DOHH2 (cell line): ENCODE results near the gene TUBB4B.

Experiments used
- CTCF ChIP-seq: fragments of 200-600 bp; sonication (generic); IDR thresholded peaks from one replicate; pipeline ENCODE4 v1.5.1; 2014; ENCODE audit warnings: antibody characterized with exemption, mild to moderate bottlenecking, low read depth, low read length; ENCODE audit not compliant: poor library complexity, severe bottlenecking
- EZH2phosphoT487 ChIP-seq: fragments of 200-600 bp; sonication (generic); IDR thresholded peaks from 2 replicates; pipeline ENCODE4 v1.6.1; 2017; ENCODE audit warnings: borderline replicate concordance, mild to moderate bottlenecking, antibody characterized with exemption, low read length, moderate library complexity, mixed read lengths

GRCh38 chr9:137271696-137272076 is 30.6 kb downstream of the TUBB4B start:
- TF ChIP-seq CTCF, result no peak
- TF ChIP-seq EZH2phosphoT487, result no peak
